Subcutaneous adipose tissue (tissue), 4 donors: Measurements from ENCODE around the gene HECW1. TPM values are rescaled to one million over a fixed set of nuclear protein-coding genes. Genes with fewer than 3 reads are reported as not detected.

ENCODE experiments used
- total RNA-seq, 4 donors: library from RNA; depleted of rRNA; stranded (reverse); fragments of >200 nt; gene quantifications; one replicate each; pipeline ENCODE4 v1.1.0, GENCODE V29; 2016
- TF ChIP-seq, protein P1 (sequence below): fragments of 450-650 bp; IDR thresholded peaks from one replicate; pipeline ENCODE4 v1.5.1; 2016; ENCODE audit warnings: low read depth, mild to moderate bottlenecking, control low read depth, antibody characterized with exemption, moderate library complexity

The HECW1 gene
- total RNA-seq, 4 donors from 2014 or later: 0.38 to 2.2 (median 0.80) TPM

DNA sequence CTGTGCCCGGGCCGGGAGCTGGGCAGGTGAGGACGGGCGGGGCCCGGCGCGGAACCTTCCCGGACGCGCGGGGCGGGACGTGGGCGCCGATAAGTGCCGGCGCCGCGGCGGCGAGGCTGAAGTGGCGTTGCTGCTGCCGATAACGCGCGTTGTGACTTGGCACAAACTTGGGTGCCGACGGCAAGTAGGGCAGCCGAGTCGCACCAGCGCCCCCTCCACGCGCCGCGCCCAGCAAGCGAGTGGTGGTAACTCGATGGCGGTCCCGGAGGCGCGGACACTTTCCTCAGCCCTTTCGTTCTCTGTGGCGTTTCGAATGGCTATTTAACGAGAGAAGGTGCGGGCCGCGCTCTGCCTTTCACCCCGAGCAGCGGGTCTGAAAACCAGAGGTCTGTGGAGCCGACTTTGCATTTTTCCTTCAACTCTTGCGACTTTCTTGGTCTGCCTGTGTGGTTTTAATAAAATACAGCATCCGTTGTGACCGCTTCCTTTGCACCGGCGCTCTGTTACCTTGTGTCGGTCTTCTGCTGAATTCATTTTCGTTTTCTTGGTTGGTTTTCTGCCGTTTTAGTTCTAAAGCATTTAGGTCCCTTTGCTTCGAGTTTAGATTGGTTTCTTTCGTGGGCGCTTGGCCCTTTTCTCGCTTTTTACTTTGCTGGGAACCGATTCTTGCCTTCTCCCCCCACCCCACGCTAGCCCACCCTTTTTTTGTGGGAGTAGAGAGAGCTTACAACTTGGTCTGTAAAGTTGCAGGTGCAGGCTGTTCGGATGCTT is 471.2 kb downstream of the HECW1 start:
- TF ChIP-seq, protein P1, sequence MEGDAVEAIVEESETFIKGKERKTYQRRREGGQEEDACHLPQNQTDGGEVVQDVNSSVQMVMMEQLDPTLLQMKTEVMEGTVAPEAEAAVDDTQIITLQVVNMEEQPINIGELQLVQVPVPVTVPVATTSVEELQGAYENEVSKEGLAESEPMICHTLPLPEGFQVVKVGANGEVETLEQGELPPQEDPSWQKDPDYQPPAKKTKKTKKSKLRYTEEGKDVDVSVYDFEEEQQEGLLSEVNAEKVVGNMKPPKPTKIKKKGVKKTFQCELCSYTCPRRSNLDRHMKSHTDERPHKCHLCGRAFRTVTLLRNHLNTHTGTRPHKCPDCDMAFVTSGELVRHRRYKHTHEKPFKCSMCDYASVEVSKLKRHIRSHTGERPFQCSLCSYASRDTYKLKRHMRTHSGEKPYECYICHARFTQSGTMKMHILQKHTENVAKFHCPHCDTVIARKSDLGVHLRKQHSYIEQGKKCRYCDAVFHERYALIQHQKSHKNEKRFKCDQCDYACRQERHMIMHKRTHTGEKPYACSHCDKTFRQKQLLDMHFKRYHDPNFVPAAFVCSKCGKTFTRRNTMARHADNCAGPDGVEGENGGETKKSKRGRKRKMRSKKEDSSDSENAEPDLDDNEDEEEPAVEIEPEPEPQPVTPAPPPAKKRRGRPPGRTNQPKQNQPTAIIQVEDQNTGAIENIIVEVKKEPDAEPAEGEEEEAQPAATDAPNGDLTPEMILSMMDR: no peak

DNA sequence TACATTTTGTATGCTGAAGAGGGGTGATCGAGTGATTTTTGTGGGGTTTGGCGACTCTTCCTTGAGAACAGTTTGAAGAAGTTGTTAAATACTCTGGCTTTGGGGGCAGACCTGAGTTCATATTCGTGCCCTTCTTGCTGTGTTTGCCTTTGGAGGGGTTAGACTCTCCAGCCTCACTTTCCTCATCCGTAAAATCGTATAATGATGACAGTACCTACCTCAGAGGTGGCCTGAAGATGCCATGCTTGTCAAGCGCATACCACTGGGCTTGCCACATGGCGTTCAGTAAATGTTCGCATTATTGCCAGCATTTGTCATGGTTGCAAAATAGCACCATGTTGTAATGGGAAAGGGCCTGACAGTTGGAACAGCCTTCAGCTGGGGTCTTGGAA is 471.7 kb downstream of the HECW1 start:
- TF ChIP-seq, protein P1: no peak

DNA sequence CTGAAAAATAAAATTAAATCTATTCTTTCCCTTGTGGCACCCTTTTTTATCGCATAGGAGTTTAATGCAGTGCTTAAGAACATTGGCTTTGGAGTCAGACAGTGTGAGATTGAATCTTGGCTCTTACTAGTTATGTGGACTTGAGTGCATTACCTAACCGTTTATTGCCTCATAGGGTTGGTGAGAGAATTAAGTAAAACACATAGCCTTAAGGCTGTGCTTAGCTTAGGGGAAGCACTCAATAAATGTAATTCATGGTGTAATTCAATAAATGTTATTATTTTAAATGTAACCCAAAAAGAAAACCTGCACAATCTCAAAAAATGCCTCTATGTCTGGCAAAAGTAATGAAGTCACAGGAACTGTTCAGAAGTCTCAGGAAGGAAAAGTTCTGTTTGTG is 473.1 kb downstream of the HECW1 start:
- TF ChIP-seq, protein P1: no peak

DNA sequence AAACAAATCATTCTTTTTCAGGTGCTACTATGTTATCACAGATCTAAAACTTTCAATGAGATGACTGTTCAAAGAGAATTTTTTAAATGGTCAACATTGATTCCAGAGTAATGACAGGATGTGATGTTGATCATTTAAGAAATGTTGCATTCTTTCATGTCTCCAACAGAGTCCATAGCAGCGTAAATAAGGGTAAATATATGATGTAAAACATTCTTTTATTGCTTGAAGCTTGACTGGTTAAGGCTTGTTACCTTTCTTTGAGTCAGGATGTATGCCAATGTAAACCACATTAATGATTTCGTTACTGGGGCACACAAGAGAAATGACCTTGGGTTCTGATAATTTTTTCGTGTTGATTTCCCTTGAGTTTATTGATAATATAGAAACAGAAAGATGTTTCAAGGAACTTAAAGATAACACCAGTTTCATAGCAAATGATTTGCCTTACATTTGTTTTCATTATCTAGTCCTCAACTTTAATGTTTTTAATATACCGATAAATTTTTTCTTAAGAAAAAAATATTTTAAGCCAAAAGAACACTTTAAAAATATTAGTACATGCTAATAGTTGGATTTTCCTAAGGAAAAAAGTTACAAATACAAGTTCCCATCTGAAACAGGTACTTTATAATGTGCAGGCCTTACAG is 473.9 kb downstream of the HECW1 start:
- TF ChIP-seq, protein P1: no peak

DNA sequence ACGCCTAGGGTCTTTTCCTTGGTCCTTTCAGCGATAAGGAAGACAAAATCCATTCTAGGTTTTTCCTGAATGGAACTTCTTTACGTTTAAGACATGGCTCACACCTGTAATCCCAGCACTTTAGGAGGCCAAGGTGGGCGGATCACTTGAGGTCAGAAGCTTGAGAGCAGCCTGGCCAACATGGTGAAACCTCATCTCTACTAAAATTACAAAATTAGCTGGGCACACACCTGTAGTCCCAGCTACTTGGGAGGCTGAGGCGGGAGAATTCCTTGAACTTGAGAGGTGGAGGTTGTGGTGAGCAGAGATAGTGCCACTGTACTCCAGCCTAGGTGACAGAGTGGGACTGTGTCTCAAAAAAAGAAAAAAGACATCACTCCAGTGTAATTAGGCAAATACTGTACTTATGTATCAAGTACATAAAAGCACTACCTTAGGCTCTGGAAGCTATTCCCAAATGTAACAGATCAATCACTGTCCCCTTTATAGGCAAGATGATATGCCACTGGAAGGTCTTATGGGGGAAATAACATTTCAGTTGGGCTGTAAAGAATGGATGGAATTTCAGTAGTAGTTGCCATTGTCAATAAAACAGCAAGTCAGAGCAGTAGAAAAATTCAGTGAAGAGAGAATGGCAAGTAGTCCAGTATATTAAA is 476.2 kb downstream of the HECW1 start:
- TF ChIP-seq, protein P1: no peak

DNA sequence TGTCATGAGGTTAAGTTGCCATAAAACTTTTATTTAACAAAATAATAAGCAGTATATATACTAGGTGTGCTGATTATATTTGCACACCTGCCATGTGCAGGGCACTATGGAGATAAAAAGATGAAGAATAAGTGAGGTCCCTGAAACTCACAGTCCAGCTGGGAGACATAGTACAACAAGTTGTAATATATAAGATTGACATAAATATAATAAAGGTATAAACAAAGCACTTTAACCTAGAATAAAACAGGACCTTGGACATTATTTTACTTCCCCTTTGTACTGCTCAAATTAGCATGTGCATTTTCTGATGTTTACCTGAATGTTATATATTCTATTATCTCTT is 476.7 kb downstream of the HECW1 start:
- TF ChIP-seq, protein P1: no peak

DNA sequence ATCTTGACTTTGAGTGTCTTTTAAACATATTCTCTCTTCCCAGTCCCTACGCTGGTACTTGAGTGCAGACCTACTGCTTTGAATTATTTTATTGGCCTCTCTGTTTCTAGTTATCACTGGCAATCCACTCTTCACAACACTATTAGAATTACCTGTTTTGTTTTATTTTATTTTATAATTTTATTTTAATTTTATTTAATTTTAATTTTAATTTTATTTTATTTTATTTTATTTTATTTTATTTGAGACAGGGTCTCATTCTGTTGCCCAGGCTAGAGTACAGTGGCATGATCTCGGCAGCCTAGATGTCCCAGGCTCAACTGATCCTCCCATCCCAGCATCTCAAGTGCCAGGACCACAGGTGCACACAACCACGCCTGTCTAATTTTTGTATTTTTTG is 477.3 kb downstream of the HECW1 start:
- TF ChIP-seq, protein P1: no peak
